HG03558 (cell line): ENCODE data around the gene LRP1.

ENCODE experiments used
- ATAC-seq: cut with Tn5 transposase; IDR thresholded peaks from one replicate; pipeline ENCODE4 v1.9.1; 2021; ENCODE audit warnings: moderate number of reproducible peaks; ENCODE audit not compliant: unreplicated experiment; ENCODE audit errors: extremely low read depth

Gene LRP1

GRCh38 chr12:57168058-57168457 is 39.8 kb downstream of the LRP1 start:
- ATAC-seq, result no peak

GRCh38 chr12:57169046-57169795 is 40.9 kb downstream of the LRP1 start:
- no peak for ATAC-seq

GRCh38 chr12:57169969-57170368 is 41.7 kb downstream of the LRP1 start:
- no peak for ATAC-seq

GRCh38 chr12:57170408-57170807 is 42.1 kb downstream of the LRP1 start:
- no peak for ATAC-seq

- no peak for ATAC-seq
Measured at GRCh38 chr12:57170927-57171326, 42.6 kb downstream of the LRP1 start.

- ATAC-seq, result no peak
Measured at GRCh38 chr12:57171668-57172067, 43.4 kb downstream of the LRP1 start.

- ATAC-seq, result no peak
Measured at GRCh38 chr12:57173089-57173488, 44.8 kb downstream of the LRP1 start.

GRCh38 chr12:57173683-57174082 is 45.4 kb downstream of the LRP1 start:
- ATAC-seq, result no peak

- ATAC-seq, result no peak
Measured at GRCh38 chr12:57175428-57176138, 47.3 kb downstream of the LRP1 start.

- ATAC-seq, result no peak
Measured at GRCh38 chr12:57176139-57176477, 47.8 kb downstream of the LRP1 start.

- ATAC-seq, result no peak
Measured at GRCh38 chr12:57176846-57177245, 48.6 kb downstream of the LRP1 start.

- ATAC-seq, result no peak
Measured at GRCh38 chr12:57177354-57177753, 49.1 kb downstream of the LRP1 start.

GRCh38 chr12:57178213-57178612 is 49.9 kb downstream of the LRP1 start:
- no peak for ATAC-seq

- no peak for ATAC-seq
Measured at GRCh38 chr12:57179331-57180086, 51.2 kb downstream of the LRP1 start.

- no peak for ATAC-seq
Measured at GRCh38 chr12:57180321-57180989, 52.2 kb downstream of the LRP1 start.

- no peak for ATAC-seq
Measured at GRCh38 chr12:57181072-57181471, 52.8 kb downstream of the LRP1 start.

GRCh38 chr12:57181561-57182155 is 53.4 kb downstream of the LRP1 start:
- no peak for ATAC-seq

GRCh38 chr12:57182918-57183575 is 54.8 kb downstream of the LRP1 start:
- peak; percentile 70 for ATAC-seq

- ATAC-seq, result no peak
Measured at GRCh38 chr12:57183939-57184725, 55.8 kb downstream of the LRP1 start.
